Stimulated activated naive B cell treated with anti-CD40 and anti-IgM and Interleukin-4, amounts not matched to agents 10 μg/mL and 1 μg/mL and 100 μg/mL, for 72 hours (primary cell): ENCODE data around the gene CACNA2D3.

Experiments
- ATAC-seq, 2 donors: fragments of 150-1000 bp; cut with Tn5 transposase; replicated peaks; 2 replicates each; pipeline ENCODE4 v1.10.0; 2021; ENCODE audit warnings: moderate library complexity in 1 of 2
- DNase-seq: peaks from one replicate; pipeline ENCODE4 v3.0.0; 2021
- H3K27ac Mint-ChIP-seq: one replicate; pipeline ENCODE4 v1.8.0; 2022; ENCODE audit warnings: mild to moderate bottlenecking, mixed read lengths
- H3K27me3 Mint-ChIP-seq, 2 donors: one replicate each; pipeline ENCODE4 v1.8.0; 2022; ENCODE audit warnings: mixed read lengths in 2 of 2
- H3K36me3 Mint-ChIP-seq, 2 donors: one replicate each; pipeline ENCODE4 v1.8.0; 2022; ENCODE audit warnings: mixed read lengths in 2 of 2, mild to moderate bottlenecking in 1 of 2
- H3K4me1 Mint-ChIP-seq, 2 donors: one replicate each; pipeline ENCODE4 v1.8.0; 2022; ENCODE audit warnings: mixed read lengths in 2 of 2, mild to moderate bottlenecking in 1 of 2
- H3K4me3 Mint-ChIP-seq, 2 donors: one replicate each; pipeline ENCODE4 v1.8.0; 2022; ENCODE audit warnings: mild to moderate bottlenecking in 2 of 2, mixed read lengths in 2 of 2, moderate library complexity in 1 of 2
- H3K9me3 Mint-ChIP-seq, 2 donors: one replicate each; pipeline ENCODE4 v1.8.0; 2022; ENCODE audit warnings: mixed read lengths in 2 of 2, mild to moderate bottlenecking in 1 of 2

CACNA2D3 gene

DNA sequence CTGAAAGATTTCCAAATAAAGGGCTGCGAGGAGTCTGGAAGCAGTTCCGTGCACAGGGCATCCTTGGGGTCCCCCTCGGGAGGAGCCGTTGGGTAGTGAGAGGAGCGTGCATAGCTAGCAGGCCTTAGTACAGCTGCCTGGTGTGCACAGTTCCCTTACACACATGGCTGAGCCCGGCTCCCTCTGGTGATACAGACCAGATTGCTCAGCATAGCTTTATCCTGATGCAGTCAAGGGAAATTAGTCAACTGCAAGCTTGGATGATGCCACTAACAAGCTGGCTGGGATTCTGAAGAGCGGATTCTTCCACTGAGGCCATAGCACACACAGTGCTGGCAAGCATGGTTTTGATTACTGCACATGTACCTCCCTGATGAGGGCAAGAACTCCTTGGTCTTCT, 456.1 kb downstream of the CACNA2D3 start:
- no peak for ATAC-seq
- H3K27ac Mint-ChIP-seq: no peak overlapping the region
- H3K27me3 Mint-ChIP-seq: no peaks in the 10 kb centered on the region
- no peak for DNase-seq
- no peaks in the 10 kb centered on the region for H3K4me1 Mint-ChIP-seq
- peaks cover 6 to 7% of the 10 kb centered on the region in 2 donors for H3K9me3 Mint-ChIP-seq
- H3K36me3 Mint-ChIP-seq: no peaks in the 10 kb centered on the region
- no peak overlapping the region for H3K4me3 Mint-ChIP-seq

- H3K36me3 Mint-ChIP-seq: no peaks in the 10 kb centered on the region
- no peaks in the 10 kb centered on the region for H3K27me3 Mint-ChIP-seq
- no peak for ATAC-seq
- peaks cover 8 to 20% of the 10 kb centered on the region in 2 donors for H3K9me3 Mint-ChIP-seq
- H3K4me3 Mint-ChIP-seq: no peak overlapping the region
- no peak for DNase-seq
- H3K27ac Mint-ChIP-seq: no peak overlapping the region
- no peaks in the 10 kb centered on the region for H3K4me1 Mint-ChIP-seq
Measured at GRCh38 chr3:54580453-54580852, 458.1 kb downstream of the CACNA2D3 start.

DNA sequence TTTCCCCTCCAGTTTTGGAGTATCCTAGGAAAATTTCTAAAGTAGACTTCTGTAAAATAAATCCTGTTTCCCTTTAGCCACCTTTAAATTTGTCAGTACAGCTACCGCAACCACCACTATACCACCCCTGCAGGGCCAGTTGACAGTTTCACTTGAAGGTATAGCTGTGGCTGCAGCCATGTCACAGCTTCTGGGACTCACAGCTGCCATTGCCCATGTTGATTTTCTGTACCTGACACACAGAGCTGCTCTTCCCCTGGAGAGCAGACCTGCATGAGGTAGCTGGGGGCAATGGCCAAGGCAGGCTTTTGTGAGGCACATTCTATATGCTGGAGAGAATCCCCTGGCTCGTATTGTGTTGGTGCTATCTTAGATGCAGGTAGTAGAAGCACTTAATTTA, 460.1 kb downstream of the CACNA2D3 start:
- H3K27me3 Mint-ChIP-seq: no peaks in the 10 kb centered on the region
- H3K27ac Mint-ChIP-seq: no peak overlapping the region
- peaks cover 6 to 21% of the 10 kb centered on the region in 2 donors for H3K9me3 Mint-ChIP-seq
- no peaks in the 10 kb centered on the region for H3K36me3 Mint-ChIP-seq
- H3K4me1 Mint-ChIP-seq: no peaks in the 10 kb centered on the region
- H3K4me3 Mint-ChIP-seq: no peak overlapping the region
- no peak for ATAC-seq
- no peak for DNase-seq

DNA sequence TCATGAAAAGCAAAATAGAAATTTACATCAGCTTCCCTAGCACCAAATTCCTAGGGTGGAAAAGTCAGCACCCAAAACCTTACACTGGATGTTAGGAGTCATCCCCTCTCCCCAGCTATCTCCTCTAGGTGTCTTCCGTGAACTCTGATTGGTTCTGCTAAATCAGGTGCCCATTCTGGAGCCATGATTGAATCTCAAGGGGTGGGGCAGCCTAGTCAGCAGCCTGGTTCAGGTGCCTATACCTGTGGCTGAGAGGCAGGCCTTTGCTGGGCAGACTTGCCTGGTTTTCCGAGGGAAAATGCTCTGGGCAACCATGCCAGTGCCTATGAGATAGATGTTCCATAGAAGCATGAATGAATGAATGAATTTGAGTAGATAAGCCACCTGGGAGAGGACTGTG, 468.8 kb downstream of the CACNA2D3 start:
- H3K36me3 Mint-ChIP-seq: peaks cover 0 to 1% of the 10 kb centered on the region in 2 donors
- no peak for DNase-seq
- H3K9me3 Mint-ChIP-seq: no peaks in the 10 kb centered on the region
- no peaks in the 10 kb centered on the region for H3K4me1 Mint-ChIP-seq
- no peak for ATAC-seq
- no peak overlapping the region for H3K27ac Mint-ChIP-seq
- H3K4me3 Mint-ChIP-seq: no peak overlapping the region
- H3K27me3 Mint-ChIP-seq: no peaks in the 10 kb centered on the region

DNA sequence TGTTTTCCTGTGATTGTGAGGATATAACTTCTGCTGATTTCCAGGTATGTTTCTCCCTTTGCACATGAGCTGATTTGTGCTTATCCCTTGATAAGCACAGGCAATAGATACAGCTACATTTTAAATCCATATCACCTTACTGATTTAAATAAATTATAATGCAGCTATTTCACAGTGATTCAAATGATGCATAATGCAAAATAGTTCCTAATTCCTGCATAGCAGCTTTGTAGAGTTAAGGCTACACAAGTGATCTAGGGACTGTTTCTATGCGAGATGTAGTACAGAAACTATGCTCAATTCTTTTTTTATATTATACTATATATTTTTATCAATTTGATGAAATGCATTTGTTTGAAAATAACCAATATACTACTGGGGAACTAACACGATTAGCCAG, 471.3 kb downstream of the CACNA2D3 start:
- Mint-ChIP-seq H3K4me1 (no peaks in the 10 kb centered on the region), H3K27ac (no peak overlapping the region)

GRCh38 chr3:54596087-54596486, 473.7 kb downstream of the CACNA2D3 start:
- Mint-ChIP-seq H3K36me3 (no peaks in the 10 kb centered on the region), H3K9me3 (no peaks in the 10 kb centered on the region), H3K27me3 (no peaks in the 10 kb centered on the region), H3K4me3 (no peak overlapping the region), H3K4me1 (no peaks in the 10 kb centered on the region), H3K27ac (no peak overlapping the region)
- no peak for ATAC-seq
- DNase-seq: no peak

More for the DNA sequence above, 471.3 kb downstream of the CACNA2D3 start:
- no peak overlapping the region for H3K4me3 Mint-ChIP-seq
- H3K9me3 Mint-ChIP-seq: no peaks in the 10 kb centered on the region
- peaks cover 0 to 1% of the 10 kb centered on the region in 2 donors for H3K36me3 Mint-ChIP-seq
- DNase-seq (no peak), ATAC-seq (no peak)
- no peaks in the 10 kb centered on the region for H3K27me3 Mint-ChIP-seq

- Mint-ChIP-seq H3K9me3 (no peaks in the 10 kb centered on the region), H3K27ac (no peak overlapping the region), H3K27me3 (no peaks in the 10 kb centered on the region), H3K4me3 (no peak overlapping the region), H3K4me1 (no peaks in the 10 kb centered on the region), H3K36me3 (no peaks in the 10 kb centered on the region)
- ATAC-seq (no peak), DNase-seq (no peak)
Measured at GRCh38 chr3:54599716-54600115, 477.4 kb downstream of the CACNA2D3 start.

GRCh38 chr3:54600441-54601204, 478.3 kb downstream of the CACNA2D3 start:
- no peaks in the 10 kb centered on the region for H3K36me3 Mint-ChIP-seq
- no peak for DNase-seq
- no peak for ATAC-seq
- no peaks in the 10 kb centered on the region for H3K27me3 Mint-ChIP-seq
- H3K4me1 Mint-ChIP-seq: no peaks in the 10 kb centered on the region
- H3K27ac Mint-ChIP-seq: no peak overlapping the region
- no peaks in the 10 kb centered on the region for H3K9me3 Mint-ChIP-seq
- H3K4me3 Mint-ChIP-seq: no peak overlapping the region

GRCh38 chr3:54604495-54604894, 482.1 kb downstream of the CACNA2D3 start:
- H3K27ac Mint-ChIP-seq: no peak overlapping the region
- ATAC-seq (no peak), DNase-seq (no peak)
- no peaks in the 10 kb centered on the region for H3K36me3 Mint-ChIP-seq
- H3K4me1 Mint-ChIP-seq: no peaks in the 10 kb centered on the region
- H3K4me3 Mint-ChIP-seq: no peak overlapping the region
- peaks cover 0 to 6% of the 10 kb centered on the region in 2 donors for H3K9me3 Mint-ChIP-seq
- no peaks in the 10 kb centered on the region for H3K27me3 Mint-ChIP-seq

- no peak overlapping the region for H3K4me3 Mint-ChIP-seq
- ATAC-seq (no peak), DNase-seq (no peak)
- H3K27ac Mint-ChIP-seq: no peak overlapping the region
- no peaks in the 10 kb centered on the region for H3K4me1 Mint-ChIP-seq
- H3K36me3 Mint-ChIP-seq: no peaks in the 10 kb centered on the region
- H3K27me3 Mint-ChIP-seq: no peaks in the 10 kb centered on the region
- peaks cover 0 to 6% of the 10 kb centered on the region in 2 donors for H3K9me3 Mint-ChIP-seq
Measured at GRCh38 chr3:54608041-54608440, 485.7 kb downstream of the CACNA2D3 start.

DNA sequence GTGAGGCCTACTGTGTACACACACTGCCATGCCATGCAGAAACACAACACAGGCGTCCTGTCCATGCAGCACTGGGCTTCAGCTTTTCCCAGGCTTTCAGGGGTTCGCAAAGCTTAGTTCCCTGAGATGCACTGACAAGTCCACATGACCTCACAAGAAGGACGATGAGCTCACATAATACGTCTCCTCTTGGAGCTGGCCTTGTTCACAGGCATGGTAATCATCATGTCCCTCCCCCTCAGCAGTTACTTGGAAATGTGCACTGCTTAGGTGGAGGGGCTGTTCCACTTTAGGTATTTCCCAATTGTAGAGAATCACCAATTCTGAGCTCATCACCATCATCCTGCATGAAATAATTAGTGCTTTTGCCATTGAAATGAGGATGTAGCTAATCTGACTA, 496.7 kb downstream of the CACNA2D3 start:
- Mint-ChIP-seq H3K4me3 (no peak overlapping the region), H3K27ac (no peak overlapping the region)
- no peak for ATAC-seq

DNA sequence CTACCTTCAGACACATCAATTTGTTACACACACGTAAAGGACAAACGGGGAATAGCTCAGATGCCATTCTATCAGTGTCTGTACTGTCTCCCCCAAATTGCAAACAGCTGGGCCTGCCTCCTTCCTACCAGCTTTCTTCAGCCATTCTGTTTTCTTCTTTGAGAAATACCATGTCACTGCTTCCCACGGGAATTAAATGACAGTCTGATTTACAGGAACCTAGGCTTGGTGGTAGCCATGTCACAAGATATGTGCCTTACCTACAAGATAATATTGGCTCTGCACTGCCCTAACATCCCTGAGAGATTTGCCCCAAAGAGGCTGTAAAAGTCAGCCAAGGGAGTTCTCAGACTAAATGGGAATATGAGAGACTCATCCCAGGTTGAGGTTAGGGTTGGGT, 497.2 kb downstream of the CACNA2D3 start:
- Mint-ChIP-seq H3K27me3 (no peaks in the 10 kb centered on the region), H3K36me3 (no peaks in the 10 kb centered on the region), H3K27ac (no peak overlapping the region), H3K4me3 (no peak overlapping the region), H3K9me3 (peaks cover 0 to 4% of the 10 kb centered on the region in 2 donors), H3K4me1 (no peaks in the 10 kb centered on the region)
- ATAC-seq: no peak
- no peak for DNase-seq

More for the DNA sequence above, 496.7 kb downstream of the CACNA2D3 start:
- H3K27me3 Mint-ChIP-seq: no peaks in the 10 kb centered on the region
- H3K9me3 Mint-ChIP-seq: peaks cover 0 to 4% of the 10 kb centered on the region in 2 donors
- H3K36me3 Mint-ChIP-seq: no peaks in the 10 kb centered on the region
- no peak for DNase-seq
- H3K4me1 Mint-ChIP-seq: no peaks in the 10 kb centered on the region

DNA sequence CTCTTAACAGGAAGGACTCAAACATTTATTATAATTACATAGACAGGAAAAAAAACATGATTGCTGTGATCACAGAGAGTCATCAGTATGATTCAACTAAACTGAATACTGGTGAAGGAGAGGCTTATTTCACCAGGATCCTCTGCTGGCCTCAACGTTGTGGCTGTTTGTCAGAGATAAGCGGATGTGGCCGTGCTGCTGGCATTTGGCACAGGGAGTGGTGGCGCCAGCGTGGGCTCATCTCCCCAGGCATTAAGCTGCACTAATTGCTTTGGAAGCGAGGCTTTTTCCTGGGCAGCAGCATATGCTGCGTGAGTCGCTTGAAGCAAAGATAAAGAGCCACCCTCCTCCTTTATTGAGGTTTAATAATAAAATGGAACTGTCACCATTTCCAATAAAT, 498.8 kb downstream of the CACNA2D3 start:
- ATAC-seq (no peak), DNase-seq (no peak)
- Mint-ChIP-seq H3K27ac (no peak overlapping the region), H3K36me3 (no peaks in the 10 kb centered on the region), H3K9me3 (peaks cover 0 to 4% of the 10 kb centered on the region in 2 donors), H3K4me3 (no peak overlapping the region), H3K4me1 (no peaks in the 10 kb centered on the region), H3K27me3 (no peaks in the 10 kb centered on the region)

- no peak for ATAC-seq
- H3K27ac Mint-ChIP-seq: no peak overlapping the region
- no peak overlapping the region for H3K4me3 Mint-ChIP-seq
- no peak for DNase-seq
- peaks cover 4 to 5% of the 10 kb centered on the region in 2 donors for H3K9me3 Mint-ChIP-seq
- H3K27me3 Mint-ChIP-seq: no peaks in the 10 kb centered on the region
- no peaks in the 10 kb centered on the region for H3K4me1 Mint-ChIP-seq
- H3K36me3 Mint-ChIP-seq: no peaks in the 10 kb centered on the region
Measured at GRCh38 chr3:54622678-54623077, 500.3 kb downstream of the CACNA2D3 start.
